Kidney capillary endothelial cell (primary cell): Measurements from ENCODE around the gene CLDN22.

Source experiments
- DNase-seq: peaks from one replicate; pipeline ENCODE4 v3.0.0-alpha.2; 2018; ENCODE audit warnings: low spot score

The CLDN22 gene

DNA sequence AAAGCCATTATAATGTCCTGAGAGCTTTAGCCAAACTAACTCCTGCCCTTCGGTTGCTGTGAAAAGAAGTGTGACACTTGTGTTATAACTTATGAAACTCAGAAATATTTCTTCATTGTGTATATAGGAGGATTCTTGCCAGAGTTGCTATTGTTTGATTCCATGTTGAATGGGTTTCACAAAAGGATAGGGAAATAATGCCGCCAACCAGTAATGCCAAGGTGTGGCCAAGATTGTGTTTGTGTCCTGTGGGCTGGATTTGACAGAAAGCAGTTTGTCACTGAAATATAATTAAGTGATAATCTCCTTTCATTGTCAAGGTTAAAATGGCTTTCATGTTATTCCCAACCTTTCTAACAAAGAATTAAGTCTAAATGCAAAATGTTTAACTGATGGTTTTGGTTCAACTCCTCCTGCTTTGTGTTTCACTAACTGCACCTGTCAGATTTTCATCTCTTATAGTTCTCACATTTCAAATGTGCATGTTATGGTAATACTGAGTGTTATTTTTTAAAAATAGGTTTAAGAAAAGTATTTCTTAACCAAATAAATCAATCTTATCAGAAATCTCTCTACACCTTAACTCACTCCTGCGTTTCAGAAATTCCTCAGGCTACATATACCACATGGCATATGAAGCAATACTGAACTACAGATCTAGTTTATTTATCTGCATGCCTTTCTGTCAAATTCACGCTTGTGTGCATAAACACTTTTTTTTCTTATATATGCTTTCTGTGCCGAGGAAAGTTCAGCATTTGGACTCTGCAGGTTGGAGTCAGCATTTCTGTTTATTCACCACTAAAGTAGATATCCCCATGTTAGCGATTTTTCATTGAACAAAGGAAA, at the start of gene CLDN22:
Gene CLDN22, minus strand, starts transcription at position 66 of the 849 bp plus-strand sequence. Its CDS starts 58 bp downstream, at position 8.
- no peak for DNase-seq

DNA sequence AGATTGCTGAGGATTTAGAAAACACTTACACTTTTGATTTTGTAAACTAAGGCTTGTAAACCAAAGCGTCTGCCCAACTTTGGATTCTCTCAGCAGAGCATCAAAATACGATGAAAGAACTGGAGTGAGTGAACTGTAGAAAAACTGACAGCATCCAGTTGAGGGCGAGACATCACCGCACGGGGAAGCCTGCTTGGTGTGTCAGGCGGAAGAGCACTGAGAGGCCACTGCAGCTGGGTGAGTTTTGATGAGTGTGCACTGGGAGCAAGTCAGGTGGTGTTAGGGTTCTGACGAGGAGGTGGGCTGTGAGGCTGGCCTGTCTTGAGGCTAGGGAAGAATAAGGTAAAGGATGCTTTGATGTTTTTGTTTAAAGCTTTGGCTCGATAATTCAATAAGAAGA, 49.0 kb upstream of the CLDN22 start:
- no peak for DNase-seq

- no peak for DNase-seq
Observed at GRCh38 chr4:183366206-183366835, 46.2 kb upstream of the CLDN22 start.

DNA sequence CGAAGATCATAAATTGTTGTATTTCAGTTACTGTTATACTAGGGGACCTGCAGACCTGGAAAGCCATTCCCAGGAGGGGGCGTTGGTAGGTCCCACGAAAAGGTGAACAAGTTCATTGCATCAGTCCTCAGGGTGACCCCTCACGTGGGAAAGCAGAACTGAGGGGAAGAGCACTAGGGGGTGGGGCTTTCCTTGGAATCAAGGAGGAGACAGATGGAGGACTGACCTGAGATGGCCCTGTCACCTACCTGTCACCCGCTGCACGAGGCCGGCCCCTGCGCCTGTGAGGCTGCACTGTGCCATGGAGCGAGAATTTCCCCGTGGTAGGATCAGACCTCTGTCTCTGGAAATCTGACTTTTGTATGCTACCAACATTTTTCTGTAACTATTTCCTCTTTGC, 43.9 kb upstream of the CLDN22 start:
- DNase-seq: no peak

DNA sequence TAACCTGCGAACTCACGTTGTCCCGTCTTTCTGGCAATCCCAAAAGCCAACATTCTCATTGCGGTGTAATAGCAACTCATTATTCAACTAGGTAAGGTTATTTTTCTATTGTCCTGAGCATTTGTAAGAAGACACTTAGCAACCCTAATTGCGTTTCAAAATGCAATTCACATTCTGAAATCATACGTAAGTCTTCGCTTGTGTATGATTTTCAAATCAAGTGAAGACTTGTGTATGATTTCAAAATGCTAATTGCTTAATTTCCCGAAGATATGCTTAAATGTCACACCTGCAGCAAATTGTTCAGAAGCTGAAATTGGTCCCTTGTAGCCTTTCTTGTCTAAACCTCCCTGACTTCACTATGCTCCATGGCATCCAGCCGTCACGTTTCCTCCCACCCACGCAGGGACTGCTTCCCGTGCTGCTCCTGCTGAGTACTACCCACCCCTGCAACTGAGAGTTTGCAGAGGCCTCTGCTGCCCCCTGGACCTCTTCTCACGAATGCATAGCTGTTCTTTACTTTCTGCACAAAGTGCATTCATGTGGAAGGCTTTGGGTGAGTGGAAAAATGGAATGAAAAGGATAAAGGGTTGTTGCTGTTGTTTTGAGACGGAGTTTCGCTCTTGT, 43.0 kb upstream of the CLDN22 start:
- no peak for DNase-seq

DNA sequence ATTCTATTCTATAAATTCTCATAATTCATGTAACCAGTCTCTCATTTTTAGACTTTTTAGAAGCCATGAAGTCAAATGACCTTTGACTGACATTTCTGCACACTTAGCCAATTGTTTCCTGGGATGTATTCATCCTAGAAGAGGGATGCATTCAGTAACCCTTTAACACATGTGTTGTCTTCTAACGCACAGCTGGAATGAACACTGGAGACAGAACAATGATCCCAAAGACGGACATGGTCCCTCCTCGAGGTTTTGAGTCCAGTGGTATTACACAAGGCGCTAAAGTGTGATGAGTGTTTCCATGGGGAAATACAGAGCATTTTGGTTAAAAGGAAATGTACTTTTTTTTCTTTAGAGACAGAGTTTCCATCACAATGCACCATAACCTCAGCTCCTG, 42.0 kb upstream of the CLDN22 start:
- DNase-seq: no peak

DNA sequence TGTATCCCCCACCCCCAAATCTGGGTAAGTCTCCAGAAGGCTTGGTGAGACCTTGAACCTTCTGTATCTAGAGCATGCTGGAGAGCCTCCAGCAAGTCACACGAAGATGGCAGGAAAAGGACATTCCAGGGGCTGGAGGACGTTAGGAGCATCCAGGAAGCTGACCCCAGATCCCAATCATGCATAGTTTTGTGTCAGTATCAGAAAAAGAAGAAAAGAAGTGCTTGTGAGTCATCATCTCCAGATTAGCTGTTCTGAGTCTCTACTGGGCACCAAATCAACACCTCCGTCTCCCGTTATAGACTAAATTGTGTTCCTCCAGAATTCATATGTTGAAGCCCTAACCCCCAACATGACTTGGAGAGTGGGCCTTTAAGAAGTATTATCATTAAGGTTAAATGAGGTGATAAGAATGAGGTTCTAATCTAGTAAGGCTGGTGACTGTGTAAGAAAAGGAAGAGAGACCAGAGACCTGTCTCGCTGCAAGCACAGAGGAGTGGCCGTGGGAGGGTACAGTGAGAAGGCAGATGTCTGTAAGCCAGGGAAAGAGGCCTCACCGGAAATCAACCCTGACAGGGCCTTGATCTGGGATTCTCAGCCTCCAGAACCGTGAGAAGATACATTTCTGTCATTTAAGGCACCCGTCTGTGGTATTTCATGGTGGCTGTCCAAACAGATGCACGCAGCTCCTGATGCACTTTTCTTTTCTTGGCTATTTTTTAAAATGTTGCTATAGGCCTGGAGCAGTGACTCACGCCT, 40.3 kb upstream of the CLDN22 start:
- no peak for DNase-seq

DNA sequence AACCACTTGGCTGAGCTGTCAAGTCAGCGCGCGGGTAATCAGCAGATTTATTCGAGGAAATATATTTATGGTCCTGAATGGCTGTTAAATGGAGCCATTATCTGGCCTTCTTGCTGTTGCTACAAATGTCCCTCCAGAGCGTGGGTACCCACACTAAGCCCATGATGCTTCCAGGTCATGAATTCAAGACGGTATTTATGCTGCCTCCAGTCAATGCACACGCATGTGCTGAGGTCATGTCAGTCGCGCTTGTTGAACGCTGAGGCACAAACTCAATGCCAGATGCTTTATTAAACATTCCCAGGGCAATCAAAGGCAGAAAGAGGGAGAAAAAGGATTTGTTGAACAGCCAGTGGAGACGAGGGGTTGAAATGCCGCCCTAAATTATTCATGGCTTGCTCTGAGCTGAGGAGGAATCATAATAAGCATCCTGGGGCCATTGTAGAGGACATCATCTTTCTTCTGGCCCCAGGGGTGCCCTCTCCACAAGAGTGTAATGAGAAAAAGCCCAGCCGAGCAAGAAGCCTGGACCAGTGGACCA, 38.2 kb upstream of the CLDN22 start:
- no peak for DNase-seq

- no peak for DNase-seq
Observed at GRCh38 chr4:183356931-183357675, 37.0 kb upstream of the CLDN22 start.

GRCh38 chr4:183356173-183356830, 36.2 kb upstream of the CLDN22 start:
- no peak for DNase-seq

GRCh38 chr4:183355405-183355804, 35.3 kb upstream of the CLDN22 start:
- no peak for DNase-seq

- no peak for DNase-seq
Observed at GRCh38 chr4:183354219-183354618, 34.1 kb upstream of the CLDN22 start.

DNA sequence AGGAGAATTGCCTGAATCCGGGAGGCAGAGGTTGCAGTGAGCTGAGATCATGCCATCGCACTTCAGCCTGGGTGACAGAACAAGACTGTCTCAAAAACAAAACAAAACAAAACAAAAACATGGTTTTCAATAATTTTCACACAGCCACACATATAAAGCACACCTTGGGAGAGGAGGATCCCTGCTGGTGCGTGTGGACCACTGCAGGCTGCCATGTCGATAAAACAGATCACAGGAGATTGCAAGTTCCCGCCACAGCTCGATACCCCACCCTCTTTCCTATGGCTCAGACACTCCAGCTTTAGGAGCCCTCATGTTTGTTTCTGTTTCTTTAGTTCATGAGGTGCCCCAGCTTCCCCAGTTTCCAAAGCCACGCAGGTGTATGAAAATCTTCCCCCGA, 33.5 kb upstream of the CLDN22 start:
- DNase-seq: no peak

DNA sequence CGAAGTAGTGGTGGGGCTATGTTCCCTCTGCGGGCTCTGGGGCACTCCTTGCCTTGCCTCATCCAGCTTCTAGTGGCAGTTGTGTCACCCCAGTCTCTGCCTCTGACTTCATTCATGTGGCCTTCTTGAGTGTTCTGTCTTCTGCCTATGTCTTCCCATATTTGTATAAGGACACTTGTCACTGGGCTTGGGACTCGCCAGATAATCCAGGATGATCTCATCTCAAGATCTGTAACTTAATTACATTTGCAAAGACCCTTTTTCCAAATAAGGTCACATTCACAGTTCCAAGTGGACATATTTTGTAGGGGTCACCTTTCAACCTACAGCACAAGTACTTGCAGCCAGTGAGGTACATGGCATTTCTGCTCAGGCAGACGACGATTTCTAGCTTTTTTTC, 32.5 kb upstream of the CLDN22 start:
- DNase-seq: no peak

GRCh38 chr4:183350317-183351071, 30.4 kb upstream of the CLDN22 start:
- DNase-seq: no peak

- DNase-seq: no peak
Observed at GRCh38 chr4:183349673-183350072, 29.6 kb upstream of the CLDN22 start.

DNA sequence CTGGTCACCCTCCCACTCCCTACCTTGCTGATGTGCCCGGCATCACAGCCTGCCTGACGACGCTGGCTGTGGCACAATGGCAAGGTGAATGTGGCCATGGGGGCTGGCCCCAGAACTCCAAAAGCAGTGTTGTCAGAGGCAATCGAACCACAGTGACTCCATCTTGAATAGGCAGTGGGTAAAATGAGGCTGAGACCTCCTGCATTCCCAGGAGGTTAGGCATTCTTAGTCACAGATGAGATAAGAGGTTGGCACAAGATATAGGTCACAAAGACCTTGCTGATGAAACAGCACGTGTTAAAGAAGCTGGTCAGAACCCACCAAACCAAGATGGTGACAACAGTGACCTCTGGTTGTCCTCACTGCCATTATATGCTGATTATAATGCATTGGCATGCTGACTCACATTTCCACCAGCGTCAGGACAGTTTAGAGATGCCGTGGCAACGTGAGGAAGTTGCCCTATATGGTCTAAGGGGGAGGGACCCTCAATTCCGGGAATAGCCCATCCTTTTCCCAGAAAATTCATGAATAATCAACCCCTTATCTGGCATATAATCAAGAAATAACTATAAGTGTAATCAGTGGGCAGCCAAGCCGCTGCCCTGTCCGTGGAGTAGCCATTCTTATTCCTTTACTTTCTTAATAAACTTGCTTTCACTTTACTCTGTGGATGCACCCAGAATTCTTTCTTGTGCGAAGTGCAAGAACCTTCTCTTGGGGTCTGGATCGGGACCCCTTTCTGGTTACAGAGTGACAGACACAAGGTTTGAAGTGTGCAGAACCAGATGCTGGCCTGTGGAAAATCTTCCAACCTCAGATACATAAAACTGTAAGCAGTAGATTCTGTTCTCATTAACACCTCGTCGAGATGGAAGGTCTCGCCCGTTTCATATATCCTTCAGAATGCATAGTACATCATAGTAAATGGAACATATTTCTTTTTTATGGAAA, 28.9 kb upstream of the CLDN22 start:
- DNase-seq: peak; percentile 80

GRCh38 chr4:183348136-183348535, 28.1 kb upstream of the CLDN22 start:
- no peak for DNase-seq

DNA sequence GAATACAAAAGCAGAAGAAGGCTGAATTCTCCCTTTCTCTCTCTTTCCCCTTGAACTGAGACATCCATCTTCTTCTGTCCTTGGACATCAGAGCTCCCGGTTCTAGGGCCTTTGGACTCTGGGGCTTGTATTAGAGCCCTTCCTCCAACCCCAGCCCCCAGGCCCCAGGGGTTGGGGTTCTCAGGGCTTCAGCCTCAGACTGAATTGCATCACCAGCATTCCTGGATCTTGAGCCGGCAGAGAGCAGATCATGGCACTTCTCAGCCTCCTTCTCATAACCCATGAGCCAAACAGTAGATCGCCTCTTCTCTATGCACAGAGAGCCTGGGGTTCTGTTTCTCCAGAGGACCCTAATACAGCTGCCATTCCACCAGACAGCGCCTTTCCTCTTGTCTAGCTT, 27.5 kb upstream of the CLDN22 start:
- DNase-seq: no peak
